SU-DHL-6 (cell line): ENCODE results near the gene ARL8B.

ENCODE experiments used
- EZH2phosphoT487 ChIP-seq: fragments of 200-600 bp; sonication (generic), shearing (Covaris generic); conservative IDR thresholded peaks from 2 replicates; pipeline ENCODE4 v1.6.1; 2018; ENCODE audit warnings: mild to moderate bottlenecking, antibody characterized with exemption, low read length, moderate library complexity, mixed read lengths
- TF ChIP-seq, protein P1 (sequence below): fragments of 200-600 bp; sonication (generic); IDR thresholded peaks from one replicate; pipeline ENCODE4 v1.5.1; 2017; ENCODE audit warnings: antibody characterized with exemption, mild to moderate bottlenecking, low read length, moderate library complexity; ENCODE audit not compliant: insufficient read depth, poor library complexity, severe bottlenecking

DNA sequence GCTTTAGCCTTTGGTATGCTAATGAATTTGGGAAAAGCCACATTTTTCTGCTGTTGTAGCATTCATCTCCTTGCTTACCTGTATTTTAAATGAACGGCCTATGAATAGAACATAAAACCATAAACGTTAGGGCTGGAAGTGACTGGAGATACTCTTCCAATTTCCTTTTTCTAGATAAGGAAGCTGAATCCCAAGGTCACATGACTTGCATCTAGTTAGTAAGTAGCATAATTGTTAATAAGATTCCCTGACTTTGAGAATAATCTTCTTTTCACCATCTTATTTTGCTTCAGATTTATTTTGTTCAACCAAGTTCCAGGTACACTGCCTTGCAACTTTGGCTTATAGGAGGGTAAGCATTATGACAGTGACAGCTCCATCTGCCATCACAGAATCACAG lies 44.8 kb downstream of the ARL8B start:
- TF ChIP-seq, protein P1, sequence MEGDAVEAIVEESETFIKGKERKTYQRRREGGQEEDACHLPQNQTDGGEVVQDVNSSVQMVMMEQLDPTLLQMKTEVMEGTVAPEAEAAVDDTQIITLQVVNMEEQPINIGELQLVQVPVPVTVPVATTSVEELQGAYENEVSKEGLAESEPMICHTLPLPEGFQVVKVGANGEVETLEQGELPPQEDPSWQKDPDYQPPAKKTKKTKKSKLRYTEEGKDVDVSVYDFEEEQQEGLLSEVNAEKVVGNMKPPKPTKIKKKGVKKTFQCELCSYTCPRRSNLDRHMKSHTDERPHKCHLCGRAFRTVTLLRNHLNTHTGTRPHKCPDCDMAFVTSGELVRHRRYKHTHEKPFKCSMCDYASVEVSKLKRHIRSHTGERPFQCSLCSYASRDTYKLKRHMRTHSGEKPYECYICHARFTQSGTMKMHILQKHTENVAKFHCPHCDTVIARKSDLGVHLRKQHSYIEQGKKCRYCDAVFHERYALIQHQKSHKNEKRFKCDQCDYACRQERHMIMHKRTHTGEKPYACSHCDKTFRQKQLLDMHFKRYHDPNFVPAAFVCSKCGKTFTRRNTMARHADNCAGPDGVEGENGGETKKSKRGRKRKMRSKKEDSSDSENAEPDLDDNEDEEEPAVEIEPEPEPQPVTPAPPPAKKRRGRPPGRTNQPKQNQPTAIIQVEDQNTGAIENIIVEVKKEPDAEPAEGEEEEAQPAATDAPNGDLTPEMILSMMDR = no peak
- TF ChIP-seq EZH2phosphoT487 = no peak
